GM13976 (cell line): ENCODE data around the gene SLC2A10.

Experiments used
- DNase-seq: peaks from one replicate; pipeline ENCODE4 v3.0.0; 2012; ENCODE audit warnings: low spot score
- CTCF ChIP-seq: IDR thresholded peaks from 2 replicates; pipeline ENCODE4 v1.5.1; 2012; ENCODE audit warnings: borderline replicate concordance, mild to moderate bottlenecking; ENCODE audit not compliant: insufficient read depth; ENCODE audit errors: extremely low read depth, missing control alignments, control extremely low read depth
- in situ Hi-C: fragments of 300-500 bp; cut with MboI; formaldehyde crosslinking; loops from one replicate; pipeline ENCODE4 v1.12.0; 2022; ENCODE audit warnings: low sequenced_read_pairs, mixed read lengths, inconsistent platforms; ENCODE audit not compliant: unreplicated experiment

SLC2A10 gene

GRCh38 chr20:46688151-46689081 is 21.0 kb upstream of the SLC2A10 start:
- TF ChIP-seq CTCF, result no peak
- no peak for DNase-seq
- in situ Hi-C loops, result loop anchor here (25.0 kb wide), 1 partner anchor 551 kb away; no protein-coding TSS in a partner anchor

- peak; percentile 98 for DNase-seq
- no peak for TF ChIP-seq CTCF
- in situ Hi-C loops, result loop anchor here (25.0 kb wide), 1 partner anchor 552 kb away; no protein-coding TSS in a partner anchor
Measured at GRCh38 chr20:46689082-46689753, 20.2 kb upstream of the SLC2A10 start, which contains the start of gene TP53RK. TP53RK (minus strand) TSS chr20:46689444; CDS start chr20:46689414, 30 bp downstream.

- DNase-seq, result no peak
- in situ Hi-C loops, result loop anchor here (25.0 kb wide), 1 partner anchor 552 kb away; no protein-coding TSS in a partner anchor
- TF ChIP-seq CTCF, result no peak
Measured at GRCh38 chr20:46689754-46690085, 19.7 kb upstream of the SLC2A10 start.

GRCh38 chr20:46690219-46691106 is 19.0 kb upstream of the SLC2A10 start:
- in situ Hi-C loops, result loop anchor here (25.0 kb wide), 1 partner anchor 553 kb away; no protein-coding TSS in a partner anchor
- TF ChIP-seq CTCF, result no peak
- DNase-seq, result no peak

- in situ Hi-C loops, result loop anchor here (25.0 kb wide), 1 partner anchor 554 kb away; no protein-coding TSS in a partner anchor
- TF ChIP-seq CTCF, result no peak
- no peak for DNase-seq
Measured at GRCh38 chr20:46691196-46691595, 18.3 kb upstream of the SLC2A10 start.
